Spleen (tissue), 11 donors: ENCODE measurements around the gene ABI2. TPM values are rescaled to one million over a fixed set of nuclear protein-coding genes. Genes with fewer than 3 reads are reported as not detected.
"Not testable (repeated sequence)": the region's sequence is repeated elsewhere in the genome, so short reads cannot be mapped to it uniquely, and the experiment has no call there.

Source experiments
- DNase-seq: peaks from one replicate; pipeline ENCODE4 v3.0.0-alpha.2; 2020
- H3K27ac ChIP-seq, 8 donors: fragments of 200-600 bp; sonication (generic) in 7 of 8; 1 replicate in 4 of 8; 2 replicates in 4 of 8; pipeline versions ENCODE4 v1.5.0 to v1.8.0; 2016 to 2021; ENCODE audit warnings: inconsistent platforms in 4 of 8, mild to moderate bottlenecking in 4 of 8, moderate library complexity in 1 of 8
- H3K27me3 ChIP-seq, 7 donors: fragments of 200-600 bp; sonication (generic) in 6 of 7; replicated peaks in 1 of 7; 1 replicate in 4 of 7; 2 replicates in 3 of 7; pipeline versions ENCODE4 v1.5.0 to v1.8.0; 2016 to 2021; ENCODE audit warnings: inconsistent platforms in 3 of 7, mild to moderate bottlenecking in 1 of 7
- H3K36me3 ChIP-seq, 6 donors: fragments of 200-600 bp; sonication (generic) in 5 of 6; 1 replicate in 4 of 6; 2 replicates in 2 of 6; pipeline versions ENCODE4 v1.5.0 to v1.8.0; 2016 to 2021; ENCODE audit warnings: inconsistent platforms in 2 of 6
- H3K4me1 ChIP-seq, 6 donors: fragments of 200-600 bp; sonication (generic) in 5 of 6; 1 replicate in 3 of 6; 2 replicates in 3 of 6; pipeline versions ENCODE4 v1.5.0 to v1.8.0; 2016 to 2021; ENCODE audit warnings: inconsistent platforms in 3 of 6
- H3K4me3 ChIP-seq, 8 donors: fragments of 200-600 bp; sonication (generic) in 7 of 8; 1 replicate in 4 of 8; 2 replicates in 4 of 8; pipeline versions ENCODE4 v1.5.0 to v1.8.0; 2016 to 2021; ENCODE audit warnings: inconsistent platforms in 4 of 8, mild to moderate bottlenecking in 4 of 8, moderate library complexity in 2 of 8
- H3K9me3 ChIP-seq, 8 donors: fragments of 200-600 bp; sonication (generic) in 7 of 8; 1 replicate in 4 of 8; 2 replicates in 4 of 8; pipeline versions ENCODE4 v1.5.0 to v1.8.0; 2016 to 2021; ENCODE audit warnings: inconsistent platforms in 4 of 8
- CTCF ChIP-seq, 11 experiments: fragments of 200-600 bp in 7 of 11; fragments of 450-650 bp in 4 of 11; sonication (generic) in 4 of 11; IDR thresholded peaks in 8 of 11; conservative IDR thresholded peaks in 3 of 11; 1 replicate in 7 of 11; 2 replicates in 4 of 11; pipeline versions ENCODE4 v1.4.0 to v1.8.0; 2016 to 2021; ENCODE audit warnings: antibody characterized with exemption in 11 of 11, inconsistent platforms in 4 of 11, mild to moderate bottlenecking in 1 of 11
- POLR2A ChIP-seq, 3 donors: fragments of 450-650 bp; IDR thresholded peaks; one replicate each; pipeline ENCODE4 v1.5.1; 2017; ENCODE audit warnings: antibody characterized with exemption in 3 of 3, mild to moderate bottlenecking in 1 of 3
- POLR2AphosphoS5 ChIP-seq, 3 donors: sonication (generic); formaldehyde crosslinking; IDR thresholded peaks; one replicate each; pipeline ENCODE4 v1.5.1; 2017; ENCODE audit warnings: antibody characterized with exemption in 3 of 3
- WGBS, 5 donors: extraction: QIAGEN DNeasy Blood & Tissue Kit in 3 of 5; methylation state at CpG; one replicate each; pipeline versions ENCODE4 v1.1.5 to v1.1.7; 2013 to 2018; 5-methylcytosine and 5-hydroxymethylcytosine counted together
- intact Hi-C: fragments of 100-400 bp; cut with DNase I; formaldehyde crosslinking; loops from one replicate; pipeline ENCODE4 v1.15.0; 2023; ENCODE audit warnings: low total_unique reads
- polyA plus RNA-seq, 3 donors: library from polyadenylated mRNA; stranded (reverse); fragments of 200-250 nt; gene quantifications; one replicate each; pipeline ENCODE4 v1.2.1, GENCODE V29; 2013
- total RNA-seq, 7 donors: library from RNA; depleted of rRNA in 3 of 7; stranded (reverse); fragments of >200 nt in 3 of 7; fragmentation: NEBNext Ultra II Directional in 4 of 7; extraction: Animal tissue kit (Norgen Biotek cat#: 25700) in 4 of 7; gene quantifications; one replicate each; pipeline versions ENCODE4 v1.1.0 to v1.2.1, GENCODE V29; 2016 to 2021
- donor health status: healthy with polysubstance abuse.
- donor health status: DM: no; HTN: no; CAD: no; lungs with moderate emphysema.
- donor health status: DM: no; HTN: no; CAD: no.
- donor health status: Bipolar disorder and iron deficiency.
- donor health status: healthy.
- donor health status: DM: no; HTN: no; CAD: no.
- donor health status: DM: yes; HTN: yes; CAD: no.

The ABI2 gene
- total and polyA plus RNA-seq, 10 donors: 6.0 to 46.9 (median 33.7) TPM

- 94 to 98% (median 96%) methylated on average over 7 of the region's 7 CpGs for WGBS, 5 donors
- H3K36me3 ChIP-seq: peaks cover 0 to 100% (median 87%) of the 10 kb centered on the region in 6 donors
These were observed 46.1 kb upstream of the ABI2 start for GRCh38 chr2:203282101-203282500.

GRCh38 chr2:203286532-203286931 lies 41.7 kb upstream of the ABI2 start:
- Histone ChIP-seq H3K27ac (no peak overlapping the region), H3K4me1 (no peaks in the 10 kb centered on the region), H3K27me3 (no peaks in the 10 kb centered on the region), H3K36me3 (peaks cover 0 to 97% (median 66%) of the 10 kb centered on the region in 6 donors), H3K4me3 (no peak overlapping the region), H3K9me3 (no peaks in the 10 kb centered on the region)
- intact Hi-C loops: no loop called here
- 80 to 92% (median 92%) methylated on average over 2 of the region's 2 CpGs for WGBS, 5 donors
- TF ChIP-seq POLR2A (IDR thresholded peaks at IDR 0.05) (no peak), POLR2AphosphoS5 (IDR thresholded peaks at IDR 0.05) (no peak), CTCF (IDR thresholded peaks at IDR 0.05 in 8 of 11, conservative IDR thresholded peaks at IDR 0.05 in 3 of 11) (no peak)
- no peak for DNase-seq

More at GRCh38 chr2:203282101-203282500, 46.1 kb upstream of the ABI2 start:
- DNase-seq: no peak
- TF ChIP-seq POLR2A (IDR thresholded peaks at IDR 0.05) (no peak), CTCF (IDR thresholded peaks at IDR 0.05 in 8 of 11, conservative IDR thresholded peaks at IDR 0.05 in 3 of 11) (no peak), POLR2AphosphoS5 (IDR thresholded peaks at IDR 0.05) (no peak)
- Histone ChIP-seq H3K4me1 (no peaks in the 10 kb centered on the region), H3K9me3 (no peaks in the 10 kb centered on the region), H3K4me3 (no peak overlapping the region), H3K27ac (no peak overlapping the region), H3K27me3 (no peaks in the 10 kb centered on the region)
- intact Hi-C loops: no loop called here

GRCh38 chr2:203301667-203302066 lies 26.5 kb upstream of the ABI2 start:
- peaks cover 0 to 86% (median 17%) of the 10 kb centered on the region in 6 donors for H3K36me3 ChIP-seq
- intact Hi-C loops: no loop called here
- no peaks in the 10 kb centered on the region for H3K4me1 ChIP-seq
- H3K9me3 ChIP-seq: no peaks in the 10 kb centered on the region
- WGBS, 5 donors: 93 to 100% (median 98%) methylated on average over 3 of the region's 3 CpGs
- H3K27ac ChIP-seq: no peak overlapping the region
- DNase-seq: no peak
- no peaks in the 10 kb centered on the region for H3K27me3 ChIP-seq
- no peak overlapping the region for H3K4me3 ChIP-seq
- TF ChIP-seq POLR2AphosphoS5 (IDR thresholded peaks at IDR 0.05) (no peak), CTCF (IDR thresholded peaks at IDR 0.05 in 8 of 11, conservative IDR thresholded peaks at IDR 0.05 in 3 of 11) (no peak), POLR2A (IDR thresholded peaks at IDR 0.05) (no peak)

GRCh38 chr2:203302586-203302985 lies 25.6 kb upstream of the ABI2 start:
- DNase-seq, H3K9me3 ChIP-seq, H3K27me3 ChIP-seq, intact Hi-C loops, H3K4me1 ChIP-seq, H3K27ac ChIP-seq, H3K4me3 ChIP-seq: not testable (repeated sequence)
- 95 to 99% (median 98%) methylated on average over 8 of the region's 8 CpGs for WGBS, 5 donors
- H3K36me3 ChIP-seq: peaks cover 0 to 86% (median 12%) of the 10 kb centered on the region in 6 donors
